Loucy (cell line): ENCODE data around the gene NXPH1.

Source experiments
- H2AFZ ChIP-seq: fragments of 200-600 bp; sonication (generic); 2 replicates; pipeline ENCODE4 v1.6.0; 2016; ENCODE audit warnings: antibody characterized with exemption, mild to moderate bottlenecking, low read length, moderate library complexity
- H3F3A ChIP-seq: fragments of 200-600 bp; 2 replicates; pipeline ENCODE4 v1.6.0; 2016; ENCODE audit warnings: antibody characterized with exemption, low read depth, mild to moderate bottlenecking
- H3K27me3 ChIP-seq: fragments of 200-600 bp; sonication (generic); 2 replicates; pipeline ENCODE4 v1.6.1; 2014; ENCODE audit warnings: low read length, mild to moderate bottlenecking; ENCODE audit not compliant: insufficient read depth, poor library complexity, severe bottlenecking
- H3K36me3 ChIP-seq: fragments of 200-600 bp; sonication (generic); 2 replicates; pipeline ENCODE4 v1.6.1; 2016; ENCODE audit warnings: low read length; ENCODE audit not compliant: insufficient read depth
- H3K4me1 ChIP-seq: fragments of 200-600 bp; sonication (generic); 2 replicates; pipeline ENCODE4 v1.5.1; 2014; ENCODE audit warnings: low read length, mild to moderate bottlenecking; ENCODE audit not compliant: insufficient read depth, poor library complexity, severe bottlenecking
- H3K4me2 ChIP-seq: fragments of 200-600 bp; sonication (generic); 2 replicates; pipeline ENCODE4 v1.6.0; 2014; ENCODE audit warnings: antibody characterized with exemption, low read length, low read depth, mild to moderate bottlenecking; ENCODE audit not compliant: poor library complexity, severe bottlenecking
- H3K4me3 ChIP-seq: fragments of 200-600 bp; sonication (generic); 2 replicates; pipeline ENCODE4 v1.5.1; 2014; ENCODE audit warnings: low read length, mild to moderate bottlenecking, mixed read lengths; ENCODE audit not compliant: poor library complexity, severe bottlenecking
- H3K79me2 ChIP-seq: fragments of 200-600 bp; sonication (generic); 2 replicates; pipeline ENCODE4 v1.6.1; 2014; ENCODE audit warnings: low read length; ENCODE audit not compliant: insufficient read depth
- H3K9ac ChIP-seq: fragments of 200-600 bp; sonication (generic); 2 replicates; pipeline ENCODE4 v1.6.0; 2014; ENCODE audit warnings: mild to moderate bottlenecking, low read depth, low read length, moderate library complexity; ENCODE audit not compliant: poor library complexity, severe bottlenecking
- H3K9me2 ChIP-seq: fragments of 200-600 bp; sonication (generic); replicated peaks from 2 replicates; pipeline ENCODE4 v1.6.1; 2016; ENCODE audit warnings: low read depth, low read length, mixed read lengths
- H3K9me3 ChIP-seq: fragments of 200-600 bp; sonication (generic); 2 replicates; pipeline ENCODE4 v1.6.1; 2014; ENCODE audit warnings: mild to moderate bottlenecking, antibody characterized with exemption, low read length, low read depth; ENCODE audit not compliant: insufficient read depth
- H4K20me1 ChIP-seq: fragments of 200-600 bp; sonication (generic); 2 replicates; pipeline ENCODE4 v1.6.0; 2014; ENCODE audit warnings: antibody characterized with exemption, low read length, mild to moderate bottlenecking; ENCODE audit not compliant: insufficient read depth, poor library complexity, severe bottlenecking
- CTCF ChIP-seq: fragments of 200-600 bp; sonication (generic); conservative IDR thresholded peaks from 2 replicates; pipeline ENCODE4 v1.5.1; 2014; ENCODE audit warnings: mild to moderate bottlenecking, antibody characterized with exemption, low read length
- EZH2phosphoT487 ChIP-seq: fragments of 200-600 bp; IDR thresholded peaks from 2 replicates; pipeline ENCODE4 v1.6.1; 2018; ENCODE audit warnings: antibody characterized with exemption, mild to moderate bottlenecking, moderate library complexity, borderline replicate concordance

Gene NXPH1

GRCh38 chr7:8582728-8583127 lies 149.3 kb downstream of the NXPH1 start:
- Histone ChIP-seq H3K9me3 (no peaks in the 10 kb centered on the region), H3K4me2 (no peak overlapping the region), H3K9ac (no peak overlapping the region), H3K79me2 (no peaks in the 10 kb centered on the region), H3K4me3 (no peak overlapping the region), H3K4me1 (no peaks in the 10 kb centered on the region), H3F3A (no peaks in the 10 kb centered on the region), H3K9me2 (no peaks in the 10 kb centered on the region), H4K20me1 (no peaks in the 10 kb centered on the region), H3K27me3 (no peaks in the 10 kb centered on the region), H3K36me3 (no peaks in the 10 kb centered on the region), H2AFZ (no peak overlapping the region)
- TF ChIP-seq CTCF (no peak), EZH2phosphoT487 (no peak)

GRCh38 chr7:8585591-8585990 lies 152.2 kb downstream of the NXPH1 start:
- Histone ChIP-seq H3K9ac (no peak overlapping the region), H3K4me3 (no peak overlapping the region), H3K4me1 (no peaks in the 10 kb centered on the region), H4K20me1 (no peaks in the 10 kb centered on the region), H3K36me3 (no peaks in the 10 kb centered on the region), H3K9me2 (no peaks in the 10 kb centered on the region), H3F3A (no peaks in the 10 kb centered on the region), H3K9me3 (no peaks in the 10 kb centered on the region), H3K79me2 (no peaks in the 10 kb centered on the region), H3K4me2 (no peak overlapping the region), H3K27me3 (no peaks in the 10 kb centered on the region), H2AFZ (no peak overlapping the region)
- TF ChIP-seq EZH2phosphoT487 (no peak), CTCF (no peak)

GRCh38 chr7:8590225-8590624 lies 156.8 kb downstream of the NXPH1 start:
- H3K79me2 ChIP-seq = no peaks in the 10 kb centered on the region
- H4K20me1 ChIP-seq = no peaks in the 10 kb centered on the region
- H3K4me2 ChIP-seq = no peak overlapping the region
- TF ChIP-seq EZH2phosphoT487 (no peak), CTCF (no peak)
- no peaks in the 10 kb centered on the region for H3K4me1 ChIP-seq
- H3K27me3 ChIP-seq = no peaks in the 10 kb centered on the region
- H3F3A ChIP-seq = no peaks in the 10 kb centered on the region
- no peaks in the 10 kb centered on the region for H3K36me3 ChIP-seq
- H2AFZ ChIP-seq = no peak overlapping the region
- no peak overlapping the region for H3K4me3 ChIP-seq
- H3K9ac ChIP-seq = no peak overlapping the region
- H3K9me2 ChIP-seq = no peaks in the 10 kb centered on the region
- no peaks in the 10 kb centered on the region for H3K9me3 ChIP-seq
